GM21515 (cell line): ENCODE data around the gene MTF2.
"Not testable (repeated sequence)": the region's sequence is repeated elsewhere in the genome, so short reads cannot be mapped to it uniquely, and the experiment has no call there.

ENCODE experiments used
- ATAC-seq: cut with Tn5 transposase; IDR thresholded peaks from one replicate; pipeline ENCODE4 v1.9.1; 2021; ENCODE audit not compliant: unreplicated experiment

Gene MTF2

GRCh38 chr1:93078986-93079654 is at the start of gene MTF2:
MTF2 (plus strand) TSS chr1:93079283; CDS start chr1:93079527, 244 bp downstream.
- peak; percentile 69 for ATAC-seq

GRCh38 chr1:93029317-93029716 is 49.8 kb upstream of the MTF2 start:
- ATAC-seq = no peak

- not testable (repeated sequence) for ATAC-seq
These were observed 48.9 kb upstream of the MTF2 start for GRCh38 chr1:93030191-93030590.

GRCh38 chr1:93031711-93032110 is 47.4 kb upstream of the MTF2 start:
- ATAC-seq = no peak

GRCh38 chr1:93033029-93033428 is 46.1 kb upstream of the MTF2 start:
- ATAC-seq = no peak

- ATAC-seq = peak; percentile 93
These were observed 45.3 kb upstream of the MTF2 start for GRCh38 chr1:93033785-93034184.

- no peak for ATAC-seq
These were observed 44.7 kb upstream of the MTF2 start for GRCh38 chr1:93034397-93034796.

GRCh38 chr1:93036672-93037071 is 42.4 kb upstream of the MTF2 start:
- no peak for ATAC-seq

GRCh38 chr1:93042187-93043056 is 36.7 kb upstream of the MTF2 start:
- ATAC-seq = peak; percentile 95

GRCh38 chr1:93043057-93043557 is 36.0 kb upstream of the MTF2 start:
- no peak for ATAC-seq

GRCh38 chr1:93047618-93048017 is 31.5 kb upstream of the MTF2 start:
- no peak for ATAC-seq

- ATAC-seq = no peak
These were observed 27.1 kb upstream of the MTF2 start for GRCh38 chr1:93051961-93052360.

GRCh38 chr1:93056214-93056613 is 22.9 kb upstream of the MTF2 start:
- ATAC-seq = no peak

- no peak for ATAC-seq
These were observed 22.4 kb upstream of the MTF2 start for GRCh38 chr1:93056649-93057048.

GRCh38 chr1:93061895-93062792 is 16.9 kb upstream of the MTF2 start:
- peak; percentile 75 for ATAC-seq

GRCh38 chr1:93076268-93076667 is 2.8 kb upstream of the MTF2 start:
- no peak for ATAC-seq

- ATAC-seq = no peak
These were observed 880 bp upstream of the MTF2 start for GRCh38 chr1:93078203-93078602.

- no peak for ATAC-seq
These were observed 471 bp upstream of the MTF2 start for GRCh38 chr1:93078638-93078985.

- ATAC-seq = no peak
These were observed 630 bp downstream of the MTF2 start for GRCh38 chr1:93079685-93080141.

GRCh38 chr1:93080179-93080823 is 1.2 kb downstream of the MTF2 start:
- peak; percentile 75 for ATAC-seq

GRCh38 chr1:93081716-93082115 is 2.6 kb downstream of the MTF2 start:
- ATAC-seq = no peak
